Right lobe of liver (tissue), 4 donors: ENCODE measurements around the gene SUSD5.

Experiments
- POLR2A ChIP-seq: fragments of 450-650 bp; IDR thresholded peaks from one replicate; pipeline ENCODE4 v1.6.1; 2017; ENCODE audit warnings: antibody characterized with exemption, mild to moderate bottlenecking
- TF ChIP-seq, protein P1 (sequence below), 4 donors: fragments of 200-600 bp in 3 of 4; fragments of 450-650 bp in 1 of 4; IDR thresholded peaks; one replicate each; pipeline versions ENCODE4 v1.5.1 to v1.8.0; 2016 to 2022; ENCODE audit warnings: antibody characterized with exemption in 4 of 4, mild to moderate bottlenecking in 2 of 4
- donor health status: DM: no; HTN: no; CAD: no.
- donor health status: DM: no; HTN: no; CAD: no.
- donor health status: DM: no; HTN: yes; CAD: no.

DNA sequence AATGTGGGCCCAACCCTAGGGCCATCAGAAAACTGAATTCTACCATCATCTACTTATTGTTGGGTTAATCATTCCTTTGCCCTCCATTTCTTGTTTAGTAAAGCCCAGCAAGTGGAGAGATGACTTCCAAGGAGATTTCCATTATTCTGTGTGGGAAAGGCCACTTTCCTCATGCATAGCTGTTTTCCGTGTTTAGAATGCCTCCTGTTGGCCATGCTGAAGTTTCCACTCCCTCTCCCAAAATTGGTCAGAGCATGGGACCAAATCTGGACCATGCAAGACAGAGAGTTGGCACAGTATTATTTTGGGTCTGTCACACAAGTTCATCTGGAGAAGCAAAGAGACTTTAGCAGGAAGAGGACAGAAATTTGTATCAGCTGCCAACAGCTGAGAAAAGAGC is 15.3 kb upstream of the SUSD5 start:
- TF ChIP-seq, protein P1, sequence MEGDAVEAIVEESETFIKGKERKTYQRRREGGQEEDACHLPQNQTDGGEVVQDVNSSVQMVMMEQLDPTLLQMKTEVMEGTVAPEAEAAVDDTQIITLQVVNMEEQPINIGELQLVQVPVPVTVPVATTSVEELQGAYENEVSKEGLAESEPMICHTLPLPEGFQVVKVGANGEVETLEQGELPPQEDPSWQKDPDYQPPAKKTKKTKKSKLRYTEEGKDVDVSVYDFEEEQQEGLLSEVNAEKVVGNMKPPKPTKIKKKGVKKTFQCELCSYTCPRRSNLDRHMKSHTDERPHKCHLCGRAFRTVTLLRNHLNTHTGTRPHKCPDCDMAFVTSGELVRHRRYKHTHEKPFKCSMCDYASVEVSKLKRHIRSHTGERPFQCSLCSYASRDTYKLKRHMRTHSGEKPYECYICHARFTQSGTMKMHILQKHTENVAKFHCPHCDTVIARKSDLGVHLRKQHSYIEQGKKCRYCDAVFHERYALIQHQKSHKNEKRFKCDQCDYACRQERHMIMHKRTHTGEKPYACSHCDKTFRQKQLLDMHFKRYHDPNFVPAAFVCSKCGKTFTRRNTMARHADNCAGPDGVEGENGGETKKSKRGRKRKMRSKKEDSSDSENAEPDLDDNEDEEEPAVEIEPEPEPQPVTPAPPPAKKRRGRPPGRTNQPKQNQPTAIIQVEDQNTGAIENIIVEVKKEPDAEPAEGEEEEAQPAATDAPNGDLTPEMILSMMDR (IDR thresholded peaks at IDR 0.05): no peak
- no peak for TF ChIP-seq POLR2A
